ENCODE results near the gene SCPEP1. TPM values are rescaled to one million over a fixed set of nuclear protein-coding genes. Genes with fewer than 3 reads are reported as not detected.

Gene SCPEP1
- total and polyA plus RNA-seq, 2 of the 13 experiments (the other 11 are each of a cell fraction or from before 2014, with no cell fraction given) = 24.3 to 27.3 TPM

- no peak for TF ChIP-seq ZBED4 (CRISPR knock-in tag; IDR thresholded peaks at IDR 0.05; ENCODE audit: borderline replicate concordance)
- TF ChIP-seq GMEB2 (CRISPR knock-in tag; IDR thresholded peaks at IDR 0.05; ENCODE audit: low read depth) = no peak
- TF ChIP-seq KDM5B (CRISPR knock-in tag; IDR thresholded peaks at IDR 0.05; ENCODE audit: borderline replicate concordance) = no peak
- no peak for TF ChIP-seq MEIS1 (CRISPR knock-in tag; IDR thresholded peaks at IDR 0.05; ENCODE audit: borderline replicate concordance)
- TF ChIP-seq KLF12 (CRISPR knock-in tag; IDR thresholded peaks at IDR 0.05; ENCODE audit: borderline replicate concordance) = no peak
- TF ChIP-seq LBX2 (CRISPR knock-in tag; IDR thresholded peaks at IDR 0.05; ENCODE audit: borderline replicate concordance) = no peak
- TF ChIP-seq PHF20 (CRISPR knock-in tag; IDR thresholded peaks at IDR 0.05) = 0 out of 2 replicates have a peak, but pooled peaks have one; percentile 13
- no peak for TF ChIP-seq ARNTL (CRISPR knock-in tag; IDR thresholded peaks at IDR 0.05)
- no peak for TF ChIP-seq GLMP (CRISPR knock-in tag; IDR thresholded peaks at IDR 0.05; ENCODE audit: borderline replicate concordance)
- TF ChIP-seq KAT7 (CRISPR knock-in tag; IDR thresholded peaks at IDR 0.05; ENCODE audit: borderline replicate concordance) = no peak
- no peak for TF ChIP-seq SRSF9 (IDR thresholded peaks at IDR 0.05; ENCODE audit: borderline replicate concordance, insufficient read depth, low read depth, low read length, poor library complexity, severe bottlenecking)
- no peak for TF ChIP-seq ETV5 (CRISPR knock-in tag; IDR thresholded peaks at IDR 0.05; ENCODE audit: borderline replicate concordance)
- TF ChIP-seq RBFOX2 (IDR thresholded peaks at IDR 0.05; ENCODE audit: low read depth, low read length) = no peak
- no peak for TF ChIP-seq ZBTB7A (CRISPR knock-in tag; IDR thresholded peaks at IDR 0.05)
- TF ChIP-seq E2F1 (CRISPR knock-in tag; IDR thresholded peaks at IDR 0.05) = no peak
- TF ChIP-seq PHB2 (IDR thresholded peaks at IDR 0.05; ENCODE audit: partially characterized antibody) = no peak
- TF ChIP-seq FOSL2 (CRISPR knock-in tag; IDR thresholded peaks at IDR 0.05) = 0 out of 2 replicates have a peak, but pooled peaks have one; percentile 11
- no peak for TF ChIP-seq CCAR2 (optimal IDR thresholded peaks at IDR 0.05; ENCODE audit: low read depth, low read length)
- no peak for TF ChIP-seq E2F5 (CRISPR knock-in tag; conservative IDR thresholded peaks at IDR 0.05)
- no peak for TF ChIP-seq NPAS2 (CRISPR knock-in tag; IDR thresholded peaks at IDR 0.05; ENCODE audit: borderline replicate concordance)
Measured at GRCh38 chr17:56976941-56977608, 856 bp upstream of the SCPEP1 start (continued).
